Epithelial cell of esophagus (primary cell): ENCODE results near the gene RGS11.

Experiments used
- DNase-seq: peaks from one replicate; pipeline ENCODE4 v3.0.0; 2010; ENCODE audit warnings: low read depth
- H3K4me3 ChIP-seq: 2 replicates; pipeline ENCODE4 v1.5.1; 2011; ENCODE audit warnings: mild to moderate bottlenecking, low read length, control low read depth
- CTCF ChIP-seq: IDR thresholded peaks from 2 replicates; pipeline ENCODE4 v1.5.1; 2011; ENCODE audit warnings: low read depth, mild to moderate bottlenecking, low read length, control low read depth, inconsistent platforms; ENCODE audit not compliant: insufficient read depth; ENCODE audit errors: missing control alignments

The RGS11 gene

GRCh38 chr16:318628-319027 is 42.9 kb upstream of the RGS11 start:
- DNase-seq: no peak
- no peak overlapping the region for H3K4me3 ChIP-seq
- TF ChIP-seq CTCF: peak; percentile 2

GRCh38 chr16:317583-317982 is 41.8 kb upstream of the RGS11 start:
- DNase-seq: no peak

GRCh38 chr16:316741-317464 is 41.2 kb upstream of the RGS11 start:
- DNase-seq: no peak
- no peak for TF ChIP-seq CTCF
- H3K4me3 ChIP-seq: no peak overlapping the region

More at GRCh38 chr16:317583-317982, 41.8 kb upstream of the RGS11 start:
- TF ChIP-seq CTCF: no peak
- H3K4me3 ChIP-seq: no peak overlapping the region

GRCh38 chr16:314795-315299 is 39.1 kb upstream of the RGS11 start:
- TF ChIP-seq CTCF: no peak
- H3K4me3 ChIP-seq: no peak overlapping the region
- DNase-seq: no peak

- no peak overlapping the region for H3K4me3 ChIP-seq
- TF ChIP-seq CTCF: no peak
- no peak for DNase-seq
Observed at GRCh38 chr16:314351-314750, 38.6 kb upstream of the RGS11 start.

GRCh38 chr16:311725-312124 is 36.0 kb upstream of the RGS11 start:
- H3K4me3 ChIP-seq: no peak overlapping the region
- TF ChIP-seq CTCF: no peak
- DNase-seq: no peak

GRCh38 chr16:309476-309875 is 33.7 kb upstream of the RGS11 start:
- DNase-seq: no peak
- no peak overlapping the region for H3K4me3 ChIP-seq
- no peak for TF ChIP-seq CTCF
